Testis (tissue), 2 donors: ENCODE data around the gene ADPRM.

Experiments used
- CTCF ChIP-seq, 3 experiments: fragments of 450-650 bp in 2 of 3; fragments of 200-600 bp in 1 of 3; sonication (generic) in 1 of 3; IDR thresholded peaks; one replicate each; pipeline ENCODE4 v1.5.1; 2016 to 2019; ENCODE audit warnings: antibody characterized with exemption in 3 of 3, mild to moderate bottlenecking in 2 of 3, moderate library complexity in 1 of 3
- POLR2A ChIP-seq: fragments of 450-650 bp; IDR thresholded peaks from one replicate; pipeline ENCODE4 v1.6.1; 2017; ENCODE audit warnings: antibody characterized with exemption, mild to moderate bottlenecking, moderate library complexity

GRCh38 chr17:10657148-10657547 lies 40.2 kb upstream of the ADPRM start, which contains the start of gene MYH3:
- TF ChIP-seq CTCF (IDR thresholded peaks at IDR 0.05) (no peak), POLR2A (no peak)
